Spinal cord (tissue), 10 donors: ENCODE data around the gene SNCAIP. TPM values are rescaled to one million over a fixed set of nuclear protein-coding genes. Genes with fewer than 3 reads are reported as not detected.
"Not testable (repeated sequence)": the region's sequence is repeated elsewhere in the genome, so short reads cannot be mapped to it uniquely, and the experiment has no call there.

Experiments used
- DNase-seq, 6 donors: peaks; one replicate each; pipeline versions ENCODE4 v3.0.0 to v3.0.0-alpha.2; 2013 to 2015; ENCODE audit warnings: low spot score in 6 of 6, low read depth in 4 of 6
- H3K27ac ChIP-seq: one replicate; pipeline ENCODE4 v1.5.1; 2013; ENCODE audit warnings: low read depth, low read length, control low read depth
- H3K27me3 ChIP-seq: one replicate; pipeline ENCODE4 v1.6.1; 2013; ENCODE audit warnings: low read length; ENCODE audit not compliant: control insufficient read depth, insufficient read depth
- H3K36me3 ChIP-seq: one replicate; pipeline ENCODE4 v1.6.1; 2013; ENCODE audit warnings: low read length; ENCODE audit not compliant: control insufficient read depth, insufficient read depth
- H3K4me1 ChIP-seq: one replicate; pipeline ENCODE4 v1.6.1; 2013; ENCODE audit warnings: low read length; ENCODE audit not compliant: control insufficient read depth, insufficient read depth
- H3K4me3 ChIP-seq: one replicate; pipeline ENCODE4 v1.5.1; 2013; ENCODE audit warnings: low read depth, low read length, control low read depth
- H3K9me3 ChIP-seq: one replicate; pipeline ENCODE4 v1.6.1; 2013; ENCODE audit warnings: low read length; ENCODE audit not compliant: control insufficient read depth, insufficient read depth
- WGBS: methylation state at CpG from one replicate; pipeline ENCODE4 v1.1.5; 2013; ENCODE audit warnings: missing lambda C conversion rate; ENCODE audit not compliant: insufficient coverage; 5-methylcytosine and 5-hydroxymethylcytosine counted together
- polyA plus RNA-seq, 2 donors: library from polyadenylated mRNA; unstranded; fragments of 120-200 nt; gene quantifications; one replicate each; pipeline ENCODE4 v1.2.1, GENCODE V29; 2013; ENCODE audit not compliant: insufficient read length in 2 of 2
- total RNA-seq, 2 donors: library from RNA; depleted of rRNA in 1 of 2; stranded (reverse); fragments of 120-200 nt in 1 of 2; fragments of >200 nt in 1 of 2; gene quantifications; one replicate each; pipeline versions ENCODE4 v1.2.3 to v1.2.4, GENCODE V29; 2013 to 2014
- donor health status: healthy.

The SNCAIP gene
- total and polyA plus RNA-seq, 4 donors: 33.4 to 69.2 (median 39.2) TPM

DNA sequence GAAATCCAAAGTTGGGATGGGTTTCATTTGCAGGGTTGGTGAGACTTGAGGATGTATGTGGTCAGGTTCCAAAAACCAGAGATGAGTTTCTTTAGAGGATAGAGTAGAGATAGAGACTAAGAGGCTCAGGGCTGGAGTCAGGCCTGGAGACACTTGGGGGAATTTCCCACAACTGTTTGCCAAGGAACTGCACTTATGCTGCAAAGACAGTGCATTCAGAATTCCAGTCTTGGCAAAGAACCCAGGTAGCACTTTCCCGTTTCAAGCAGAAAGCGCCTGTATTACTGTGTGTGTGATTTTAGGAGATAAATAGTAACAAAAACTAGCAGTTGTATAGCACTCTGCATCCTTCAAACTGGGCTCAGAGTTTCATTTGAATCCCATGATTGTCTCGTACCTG is 55.4 kb downstream of the SNCAIP start:
- no peaks in the 10 kb centered on the region for H3K4me1 ChIP-seq
- peak in 4 of 6 donors; percentile 28 to 92 (median 33) for DNase-seq
- H3K36me3 ChIP-seq: no peaks in the 10 kb centered on the region
- no peaks in the 10 kb centered on the region for H3K9me3 ChIP-seq
- no peak overlapping the region for H3K27ac ChIP-seq
- 0% methylated on average over 1 of the region's 3 CpGs for WGBS
- no peaks in the 10 kb centered on the region for H3K27me3 ChIP-seq
- no peak overlapping the region for H3K4me3 ChIP-seq

DNA sequence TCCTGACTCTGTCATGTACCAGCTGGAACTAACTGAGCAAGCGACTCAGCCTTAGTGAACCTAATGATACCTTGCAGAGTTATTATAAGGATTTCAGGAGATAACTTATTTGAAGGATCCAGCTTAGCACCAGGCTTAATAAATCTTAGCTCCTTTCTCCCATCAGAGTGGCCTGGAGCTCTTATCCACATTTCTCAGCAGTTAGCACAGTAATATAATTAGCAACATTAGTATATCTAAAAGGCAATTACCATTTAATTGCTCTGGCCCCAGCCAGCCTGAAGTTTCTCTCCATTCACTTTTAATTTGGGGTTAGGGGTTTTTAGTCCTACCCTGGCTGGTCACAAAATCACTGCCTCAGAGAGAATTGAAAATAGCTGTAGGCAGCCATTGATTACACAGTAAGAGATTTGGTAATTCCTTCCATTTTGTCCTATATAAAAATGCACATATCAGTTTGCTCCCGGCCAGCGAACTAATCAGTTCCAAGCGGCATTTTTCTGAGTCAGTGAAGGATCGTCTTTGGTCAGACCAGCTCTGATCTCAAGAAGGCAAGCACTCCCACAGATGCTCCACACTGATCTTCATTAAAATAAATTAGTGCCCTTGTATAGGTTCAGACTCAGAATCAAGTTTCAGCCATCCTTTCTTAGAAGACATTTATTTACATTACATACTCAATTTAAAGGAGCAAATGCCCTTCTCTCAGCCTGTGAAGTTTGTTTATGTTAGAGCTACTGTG is 56.6 kb downstream of the SNCAIP start:
- H3K27me3 ChIP-seq: no peaks in the 10 kb centered on the region
- H3K27ac ChIP-seq: peak overlapping the region; percentile 12
- H3K9me3 ChIP-seq: no peaks in the 10 kb centered on the region
- peak in 1 of 6 donors; percentile 70 for DNase-seq
- H3K4me3 ChIP-seq: no peak overlapping the region
- 69% methylated on average over 3 of the region's 5 CpGs for WGBS
- no peaks in the 10 kb centered on the region for H3K4me1 ChIP-seq
- H3K36me3 ChIP-seq: no peaks in the 10 kb centered on the region

DNA sequence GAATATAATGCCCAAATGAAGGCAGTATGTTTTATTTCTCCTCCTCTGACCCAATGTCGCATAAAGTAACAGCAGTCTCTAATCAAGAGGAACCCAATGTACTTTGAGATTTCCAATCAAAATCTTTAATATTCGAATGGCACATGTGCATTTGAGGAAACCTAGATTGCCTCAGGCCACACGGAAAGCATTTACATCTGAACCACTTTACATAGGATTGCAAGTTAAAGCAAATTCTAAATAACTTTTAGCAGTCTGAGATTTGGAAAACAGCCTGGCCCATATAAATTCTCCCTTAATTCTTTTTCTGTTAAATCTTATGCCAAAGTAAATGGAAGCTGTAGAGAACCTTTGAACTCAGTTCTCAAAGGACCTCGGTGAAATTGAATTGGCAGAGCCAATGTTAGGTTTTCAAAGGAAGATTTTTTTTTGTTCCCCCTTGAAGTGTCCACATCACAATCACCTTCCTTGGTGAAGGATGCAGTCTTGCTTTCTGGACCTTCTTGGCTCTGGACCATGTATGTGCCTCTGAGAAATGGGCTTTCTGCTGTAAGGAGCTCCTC is 57.3 kb downstream of the SNCAIP start:
- no peaks in the 10 kb centered on the region for H3K36me3 ChIP-seq
- peak overlapping the region; percentile 37 for H3K27ac ChIP-seq
- WGBS: 60% methylated on average over 1 of the region's 4 CpGs

DNA sequence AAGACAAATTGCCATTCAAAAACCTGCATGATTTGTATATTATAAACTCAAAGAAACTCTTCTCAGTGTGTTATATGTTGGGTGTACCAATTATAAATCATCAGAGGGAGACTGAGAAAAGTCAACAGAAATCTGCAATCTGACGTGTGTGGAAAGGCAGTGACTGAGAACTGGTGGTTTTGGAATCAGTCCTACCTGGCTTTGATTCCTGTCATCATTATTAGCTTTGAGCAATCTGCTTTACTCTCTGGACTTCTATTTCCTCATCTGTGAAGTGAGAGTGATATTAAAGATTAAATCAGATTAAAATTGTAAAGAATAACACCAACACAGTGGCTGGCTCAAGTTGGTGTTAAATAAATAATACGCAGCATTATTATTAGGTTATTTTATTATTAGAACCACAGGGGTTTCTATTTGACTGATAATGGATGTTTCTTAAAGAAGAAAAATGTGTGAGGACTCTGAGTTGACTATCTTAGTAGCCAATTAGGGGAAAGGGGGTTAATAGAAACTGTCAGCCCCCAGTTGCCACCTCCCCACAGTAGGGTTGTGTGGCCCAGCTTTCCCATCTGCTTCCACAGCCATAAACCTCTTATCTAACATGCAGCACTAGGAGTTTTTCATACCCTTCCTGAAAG is 59.6 kb downstream of the SNCAIP start:
- no CpG with 5 or more reads among the region's 2 CpGs for WGBS
- no peak overlapping the region for H3K4me3 ChIP-seq
- no peaks in the 10 kb centered on the region for H3K4me1 ChIP-seq
- H3K27ac ChIP-seq: no peak overlapping the region
- no peaks in the 10 kb centered on the region for H3K9me3 ChIP-seq
- DNase-seq: no peak
- H3K27me3 ChIP-seq: no peaks in the 10 kb centered on the region
- H3K36me3 ChIP-seq: no peaks in the 10 kb centered on the region

More for the DNA sequence above, 57.3 kb downstream of the SNCAIP start:
- Histone ChIP-seq H3K4me3 (no peak overlapping the region), H3K27me3 (no peaks in the 10 kb centered on the region), H3K9me3 (no peaks in the 10 kb centered on the region), H3K4me1 (no peaks in the 10 kb centered on the region)
- no peak for DNase-seq

DNA sequence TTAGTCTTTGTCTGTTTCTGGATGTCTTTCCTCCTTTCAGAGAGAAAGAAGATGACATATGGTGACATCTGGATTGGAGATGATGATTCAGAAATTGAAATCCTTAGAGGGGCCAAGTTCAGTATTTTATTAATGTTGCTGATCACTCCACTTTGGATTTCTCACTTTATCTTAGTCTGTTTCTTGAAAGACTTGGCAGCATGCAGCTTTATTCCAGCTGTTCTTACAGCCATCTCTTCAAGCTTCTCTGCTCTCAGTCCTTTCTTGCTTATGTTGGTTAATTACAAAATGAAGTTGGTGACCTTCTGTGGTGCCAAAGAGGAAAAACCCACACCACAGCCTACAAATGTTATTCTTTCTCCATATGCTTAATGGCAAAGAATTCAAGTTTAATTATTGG is 62.1 kb downstream of the SNCAIP start:
- no peak for DNase-seq
- Histone ChIP-seq H3K27me3 (no peaks in the 10 kb centered on the region), H3K4me1 (no peaks in the 10 kb centered on the region), H3K27ac (no peak overlapping the region), H3K9me3 (no peaks in the 10 kb centered on the region), H3K36me3 (no peaks in the 10 kb centered on the region), H3K4me3 (no peak overlapping the region)

DNA sequence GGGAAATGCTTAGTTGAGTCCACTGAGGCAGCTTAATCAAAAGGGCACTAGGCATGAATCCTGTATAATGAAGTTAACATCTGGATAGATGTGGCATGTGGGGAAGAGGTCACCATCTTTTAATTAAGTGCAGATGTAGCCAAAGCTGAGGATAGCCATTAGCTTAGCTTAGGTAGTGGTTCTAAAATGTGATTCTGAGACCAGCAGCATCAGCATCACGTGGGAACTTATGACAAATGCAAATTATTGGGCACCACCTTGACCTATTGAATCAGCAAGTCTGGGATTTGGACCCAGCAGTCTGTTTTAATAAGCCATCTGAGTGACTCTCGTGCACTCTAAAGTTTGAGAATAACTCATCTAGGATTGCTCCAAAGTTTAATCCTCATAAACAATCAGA is 63.8 kb downstream of the SNCAIP start:
- Histone ChIP-seq H3K27ac (no peak overlapping the region), H3K4me1 (no peaks in the 10 kb centered on the region), H3K4me3 (no peak overlapping the region), H3K9me3 (no peaks in the 10 kb centered on the region), H3K36me3 (no peaks in the 10 kb centered on the region), H3K27me3 (no peaks in the 10 kb centered on the region)
- no peak for DNase-seq
- 71% methylated on average over 2 of the region's 2 CpGs for WGBS

DNA sequence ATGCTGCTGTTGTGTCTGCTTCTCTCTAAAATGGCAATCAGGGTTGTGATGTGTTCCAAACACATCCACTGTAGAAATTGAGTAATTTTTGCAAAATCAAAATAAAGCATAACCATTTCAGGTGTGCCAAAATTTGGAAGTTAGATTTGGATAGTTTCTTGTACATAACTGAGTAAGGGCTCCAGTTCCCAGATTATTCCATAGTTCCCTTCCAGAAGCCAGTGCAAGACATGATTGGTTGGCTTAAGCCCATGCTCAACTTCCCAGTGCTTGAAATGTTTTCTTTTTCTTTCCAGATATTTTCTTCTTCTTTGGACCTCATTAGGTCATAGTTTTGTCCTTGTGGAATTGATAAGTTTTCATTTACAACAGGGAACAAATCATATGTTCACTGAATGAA is 64.2 kb downstream of the SNCAIP start:
- Histone ChIP-seq H3K9me3 (no peaks in the 10 kb centered on the region), H3K4me1 (no peaks in the 10 kb centered on the region), H3K4me3 (no peak overlapping the region), H3K36me3 (no peaks in the 10 kb centered on the region), H3K27me3 (no peaks in the 10 kb centered on the region), H3K27ac (no peak overlapping the region)
- DNase-seq: no peak

DNA sequence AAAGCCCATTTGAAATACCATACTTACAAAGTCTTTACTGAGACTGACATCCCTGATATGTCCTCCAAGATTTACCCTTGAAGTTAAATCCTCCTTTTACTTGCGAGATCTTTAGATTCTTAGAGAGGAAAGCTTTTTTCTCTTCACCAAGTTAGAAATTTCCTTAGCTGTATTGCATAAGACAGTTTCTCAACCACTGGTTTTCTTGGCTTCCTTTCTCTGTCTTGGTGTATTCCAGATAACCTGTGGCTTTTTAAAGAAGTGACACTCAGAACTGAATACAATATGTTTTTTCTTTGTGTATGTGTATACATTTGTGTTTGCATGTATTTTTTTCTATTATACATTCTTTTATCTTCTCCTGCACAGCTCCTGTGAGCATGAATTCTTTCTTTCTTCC is 65.0 kb downstream of the SNCAIP start:
- WGBS: no CpG with 5 or more reads among the region's 1 CpG
- Histone ChIP-seq H3K4me3 (no peak overlapping the region), H3K27me3 (no peaks in the 10 kb centered on the region), H3K27ac (no peak overlapping the region), H3K36me3 (no peaks in the 10 kb centered on the region), H3K9me3 (no peaks in the 10 kb centered on the region), H3K4me1 (no peaks in the 10 kb centered on the region)
- DNase-seq: no peak

DNA sequence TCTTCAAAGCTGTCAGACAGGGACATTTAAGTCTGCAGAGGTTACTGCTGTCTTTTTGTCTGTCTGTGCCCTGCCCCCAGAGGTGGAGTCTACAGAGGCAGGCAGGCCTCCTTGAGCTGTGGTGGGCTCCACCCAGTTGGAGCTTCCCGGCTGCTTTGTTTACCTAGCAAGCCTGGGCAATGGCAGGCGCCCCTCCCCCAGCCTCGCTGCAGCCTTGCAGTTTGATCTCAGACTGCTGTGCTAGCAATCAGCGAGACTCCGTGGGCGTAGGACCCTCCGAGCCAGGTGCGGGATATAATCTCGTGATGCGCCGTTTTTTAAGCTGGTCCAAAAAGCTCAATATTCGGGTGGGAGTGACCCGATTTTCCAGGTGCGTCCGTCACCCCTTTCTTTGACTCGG is 70.9 kb downstream of the SNCAIP start:
- H3K9me3 ChIP-seq, H3K4me1 ChIP-seq, H3K4me3 ChIP-seq, H3K27ac ChIP-seq, DNase-seq, H3K36me3 ChIP-seq, H3K27me3 ChIP-seq: not testable (repeated sequence)
- 63% methylated on average over 4 of the region's 16 CpGs for WGBS

DNA sequence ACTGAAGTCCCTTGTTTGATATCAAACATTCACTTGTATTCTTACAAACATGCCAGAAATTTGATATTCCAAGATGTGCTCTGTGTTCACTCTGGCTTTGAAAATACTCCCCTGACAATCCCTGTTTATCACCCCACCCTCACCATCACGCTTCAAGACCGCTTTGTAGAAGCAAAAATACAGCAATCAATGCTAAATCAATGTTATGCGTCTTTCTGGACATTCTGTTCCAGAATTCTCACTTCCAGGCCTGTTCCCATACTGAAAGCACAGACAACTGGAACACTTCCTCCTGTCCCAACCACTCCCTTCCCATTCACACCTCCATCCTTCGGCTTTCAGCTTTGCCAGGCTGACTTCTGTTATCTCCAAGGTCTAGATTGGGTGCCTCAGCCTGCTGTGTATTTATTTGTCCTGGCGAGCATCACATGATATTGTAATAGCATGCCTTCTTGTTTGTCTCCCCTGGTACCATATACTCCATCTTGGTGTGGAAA is 72.8 kb downstream of the SNCAIP start:
- peaks cover 10% of the 10 kb centered on the region for H3K4me1 ChIP-seq
- no peaks in the 10 kb centered on the region for H3K9me3 ChIP-seq
- peak in 1 of 6 donors; percentile 20 for DNase-seq
- H3K4me3 ChIP-seq: no peak overlapping the region
- H3K27me3 ChIP-seq: no peaks in the 10 kb centered on the region
- H3K27ac ChIP-seq: no peak overlapping the region
- no peaks in the 10 kb centered on the region for H3K36me3 ChIP-seq
- 75% methylated on average over 4 of the region's 5 CpGs for WGBS
